Measurements from ENCODE around the gene DPH3. TPM values are rescaled to one million over a fixed set of nuclear protein-coding genes. Genes with fewer than 3 reads are reported as not detected.

DPH3 gene
- total RNA-seq, 1 donor from 2014 or later, result 15.0 TPM

DNA sequence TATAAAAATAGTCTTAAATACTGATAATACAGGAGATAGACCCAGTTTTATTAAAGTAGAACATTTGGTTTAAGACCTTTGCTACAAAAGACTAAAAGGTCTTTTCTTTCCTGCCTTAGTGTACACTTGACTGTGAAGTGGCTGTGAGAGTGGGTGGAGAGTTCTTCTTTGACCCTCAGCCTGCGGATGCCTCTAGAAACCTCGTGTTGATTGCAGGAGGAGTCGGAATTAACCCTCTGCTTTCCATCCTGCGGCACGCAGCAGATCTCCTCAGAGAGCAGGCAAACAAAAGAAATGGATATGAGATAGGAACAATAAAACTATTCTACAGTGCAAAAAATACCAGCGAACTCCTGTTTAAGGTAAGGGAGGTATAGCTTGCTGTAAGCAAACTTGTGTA lies 36.8 kb upstream of the DPH3 start:
- Histone ChIP-seq H3K36me3 (ENCODE audit: control insufficient read depth, insufficient read depth, low read length) (peaks cover 3% of the 10 kb centered on the region), H3K27me3 (ENCODE audit: control insufficient read depth, insufficient read depth, low read length) (no peaks in the 10 kb centered on the region), H3K4me3 (ENCODE audit: low read depth, low read length) (no peak overlapping the region)
- no peak for FAIRE-seq
- DNase-seq (ENCODE audit: low read depth), result no peak
- TF ChIP-seq, protein P1, sequence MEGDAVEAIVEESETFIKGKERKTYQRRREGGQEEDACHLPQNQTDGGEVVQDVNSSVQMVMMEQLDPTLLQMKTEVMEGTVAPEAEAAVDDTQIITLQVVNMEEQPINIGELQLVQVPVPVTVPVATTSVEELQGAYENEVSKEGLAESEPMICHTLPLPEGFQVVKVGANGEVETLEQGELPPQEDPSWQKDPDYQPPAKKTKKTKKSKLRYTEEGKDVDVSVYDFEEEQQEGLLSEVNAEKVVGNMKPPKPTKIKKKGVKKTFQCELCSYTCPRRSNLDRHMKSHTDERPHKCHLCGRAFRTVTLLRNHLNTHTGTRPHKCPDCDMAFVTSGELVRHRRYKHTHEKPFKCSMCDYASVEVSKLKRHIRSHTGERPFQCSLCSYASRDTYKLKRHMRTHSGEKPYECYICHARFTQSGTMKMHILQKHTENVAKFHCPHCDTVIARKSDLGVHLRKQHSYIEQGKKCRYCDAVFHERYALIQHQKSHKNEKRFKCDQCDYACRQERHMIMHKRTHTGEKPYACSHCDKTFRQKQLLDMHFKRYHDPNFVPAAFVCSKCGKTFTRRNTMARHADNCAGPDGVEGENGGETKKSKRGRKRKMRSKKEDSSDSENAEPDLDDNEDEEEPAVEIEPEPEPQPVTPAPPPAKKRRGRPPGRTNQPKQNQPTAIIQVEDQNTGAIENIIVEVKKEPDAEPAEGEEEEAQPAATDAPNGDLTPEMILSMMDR (IDR thresholded peaks at IDR 0.05; ENCODE audit: insufficient read depth, low read length, severe bottlenecking), result no peak

DNA sequence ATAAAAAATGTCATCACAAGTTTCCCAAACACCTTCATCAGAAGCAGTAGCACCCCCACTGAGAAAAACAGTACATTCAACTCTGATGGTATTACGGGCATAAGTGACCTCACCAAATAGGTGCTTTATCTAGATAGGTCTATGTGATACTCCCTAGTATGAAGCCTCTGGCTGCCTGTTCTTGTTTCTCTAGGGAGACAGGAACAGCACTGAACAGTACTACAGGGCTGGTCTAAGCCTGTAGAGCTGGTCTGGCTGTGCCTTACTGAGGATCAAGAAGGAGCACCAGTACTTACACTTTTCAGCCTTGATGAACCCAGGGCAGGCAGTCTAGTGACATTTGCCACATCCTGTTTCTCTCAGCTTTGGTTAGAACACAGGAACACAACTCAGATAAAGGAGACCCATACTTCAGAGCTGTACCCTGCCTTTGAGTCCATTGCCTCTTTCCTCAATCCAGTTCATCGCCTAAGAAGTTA lies 36.2 kb upstream of the DPH3 start:
- Histone ChIP-seq H3K36me3 (ENCODE audit: control insufficient read depth, insufficient read depth, low read length) (peaks cover 5% of the 10 kb centered on the region), H3K4me3 (ENCODE audit: low read depth, low read length) (no peak overlapping the region), H3K27me3 (ENCODE audit: control insufficient read depth, insufficient read depth, low read length) (no peaks in the 10 kb centered on the region)
- DNase-seq (ENCODE audit: low read depth) (no peak), FAIRE-seq (no peak)
- TF ChIP-seq, protein P1 (IDR thresholded peaks at IDR 0.05; ENCODE audit: insufficient read depth, low read length, severe bottlenecking), result no peak

DNA sequence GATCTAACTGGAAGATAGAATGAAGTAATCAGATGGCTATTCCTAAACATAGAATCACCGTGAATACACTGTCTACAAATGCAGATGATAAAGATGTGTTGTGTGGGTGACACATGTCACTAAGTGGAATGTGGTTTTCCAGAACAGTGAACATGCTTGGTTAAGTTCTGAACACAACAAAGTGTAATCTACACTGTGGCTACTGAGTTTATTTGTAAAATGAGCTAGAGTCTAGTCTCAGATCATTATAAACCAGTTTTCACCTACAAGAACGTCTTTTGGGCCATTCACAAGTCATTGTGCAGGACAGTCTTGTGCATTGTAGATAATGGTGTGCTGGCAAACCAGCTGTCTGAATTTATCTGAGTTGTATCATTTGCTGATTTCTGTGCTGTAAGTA lies 35.6 kb upstream of the DPH3 start:
- DNase-seq (ENCODE audit: low read depth) (no peak), FAIRE-seq (no peak)
- H3K36me3 ChIP-seq (ENCODE audit: control insufficient read depth, insufficient read depth, low read length), result peaks cover 6% of the 10 kb centered on the region
- H3K4me3 ChIP-seq (ENCODE audit: low read depth, low read length), result no peak overlapping the region
- H3K27me3 ChIP-seq (ENCODE audit: control insufficient read depth, insufficient read depth, low read length), result no peaks in the 10 kb centered on the region
- TF ChIP-seq, protein P1 (IDR thresholded peaks at IDR 0.05; ENCODE audit: insufficient read depth, low read length, severe bottlenecking), result no peak

GRCh38 chr3:16299746-16300145 lies 35.0 kb upstream of the DPH3 start:
- H3K36me3 ChIP-seq (ENCODE audit: control insufficient read depth, insufficient read depth, low read length), result peaks cover 6% of the 10 kb centered on the region
- FAIRE-seq (no peak), DNase-seq (ENCODE audit: low read depth) (no peak)
- no peak overlapping the region for H3K4me3 ChIP-seq (ENCODE audit: low read depth, low read length)
- TF ChIP-seq, protein P1 (IDR thresholded peaks at IDR 0.05; ENCODE audit: insufficient read depth, low read length, severe bottlenecking), result no peak
- H3K27me3 ChIP-seq (ENCODE audit: control insufficient read depth, insufficient read depth, low read length), result no peaks in the 10 kb centered on the region

DNA sequence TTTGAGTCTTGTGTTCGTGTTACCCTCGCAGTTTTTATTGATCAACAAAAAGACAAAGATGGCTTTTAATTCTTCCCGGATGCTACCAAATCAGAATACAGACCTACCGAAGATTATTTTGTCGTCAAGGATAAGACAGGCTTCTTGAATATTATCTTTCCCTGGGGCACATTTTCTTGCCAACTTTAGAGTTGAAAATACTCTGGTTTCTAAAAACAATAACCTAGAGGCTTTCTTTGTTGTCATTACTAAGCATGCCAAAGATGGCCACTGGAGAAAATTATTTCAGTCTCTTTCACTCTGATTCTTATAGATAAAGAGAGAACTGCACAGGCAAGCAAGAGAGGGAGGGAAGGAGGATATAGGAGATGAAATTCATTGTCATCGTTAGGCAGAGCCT lies 34.1 kb upstream of the DPH3 start:
- TF ChIP-seq, protein P1 (IDR thresholded peaks at IDR 0.05; ENCODE audit: insufficient read depth, low read length, severe bottlenecking), result no peak
- FAIRE-seq (no peak), DNase-seq (ENCODE audit: low read depth) (no peak)
- no peak overlapping the region for H3K4me3 ChIP-seq (ENCODE audit: low read depth, low read length)
- H3K27me3 ChIP-seq (ENCODE audit: control insufficient read depth, insufficient read depth, low read length), result no peaks in the 10 kb centered on the region
- H3K36me3 ChIP-seq (ENCODE audit: control insufficient read depth, insufficient read depth, low read length), result peaks cover 7% of the 10 kb centered on the region

All from bronchial epithelial cell (primary cell).